GM13977 (cell line): ENCODE results near the gene ETS1.

ENCODE experiments used
- DNase-seq: peaks from one replicate; pipeline ENCODE4 v3.0.0; 2012; ENCODE audit warnings: low spot score
- CTCF ChIP-seq: IDR thresholded peaks from 2 replicates; pipeline ENCODE4 v1.5.1; 2012; ENCODE audit warnings: mild to moderate bottlenecking, control low read depth; ENCODE audit not compliant: insufficient read depth; ENCODE audit errors: extremely low read depth, missing control alignments
- in situ Hi-C: fragments of 300-500 bp; cut with MboI; formaldehyde crosslinking; loops from one replicate; pipeline ENCODE4 v1.12.0; 2022; ENCODE audit warnings: low sequenced_read_pairs, low pct_unique_long_range_greater_than_20kb, mixed read lengths, inconsistent platforms; ENCODE audit not compliant: unreplicated experiment

The ETS1 gene

GRCh38 chr11:128487978-128488377 is 99.4 kb downstream of the ETS1 start:
- no peak for TF ChIP-seq CTCF
- in situ Hi-C loops: loop anchor here (25.0 kb wide), 1 partner anchor 451 kb away; no protein-coding TSS in a partner anchor
- no peak for DNase-seq

DNA sequence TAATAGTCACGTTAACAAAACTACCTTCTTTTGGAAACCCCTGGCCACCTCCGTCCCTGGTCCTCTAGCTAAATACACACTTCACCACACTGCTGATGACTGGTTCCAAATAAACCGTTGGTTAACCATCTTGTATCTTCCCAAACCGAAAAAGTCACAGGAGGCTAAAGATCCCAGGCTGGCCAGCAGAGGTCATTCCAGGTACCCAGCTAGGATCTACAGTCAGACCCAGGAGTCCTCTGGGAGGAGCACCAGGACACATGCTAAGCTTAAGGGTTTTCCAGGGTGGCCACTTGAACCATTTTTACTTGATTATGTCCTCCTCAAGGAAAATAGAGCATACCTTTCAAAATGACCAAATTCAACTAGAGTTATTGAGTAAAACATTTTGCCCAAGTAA is 103.2 kb downstream of the ETS1 start:
- DNase-seq: no peak
- in situ Hi-C loops: loop anchor here (25.0 kb wide), 1 partner anchor 447 kb away; no protein-coding TSS in a partner anchor
- TF ChIP-seq CTCF: no peak

- TF ChIP-seq CTCF: no peak
- in situ Hi-C loops: loop anchor here (25.0 kb wide), 1 partner anchor 446 kb away; no protein-coding TSS in a partner anchor
- DNase-seq: peak; percentile 51
Observed at GRCh38 chr11:128483211-128483788, 104.1 kb downstream of the ETS1 start.

DNA sequence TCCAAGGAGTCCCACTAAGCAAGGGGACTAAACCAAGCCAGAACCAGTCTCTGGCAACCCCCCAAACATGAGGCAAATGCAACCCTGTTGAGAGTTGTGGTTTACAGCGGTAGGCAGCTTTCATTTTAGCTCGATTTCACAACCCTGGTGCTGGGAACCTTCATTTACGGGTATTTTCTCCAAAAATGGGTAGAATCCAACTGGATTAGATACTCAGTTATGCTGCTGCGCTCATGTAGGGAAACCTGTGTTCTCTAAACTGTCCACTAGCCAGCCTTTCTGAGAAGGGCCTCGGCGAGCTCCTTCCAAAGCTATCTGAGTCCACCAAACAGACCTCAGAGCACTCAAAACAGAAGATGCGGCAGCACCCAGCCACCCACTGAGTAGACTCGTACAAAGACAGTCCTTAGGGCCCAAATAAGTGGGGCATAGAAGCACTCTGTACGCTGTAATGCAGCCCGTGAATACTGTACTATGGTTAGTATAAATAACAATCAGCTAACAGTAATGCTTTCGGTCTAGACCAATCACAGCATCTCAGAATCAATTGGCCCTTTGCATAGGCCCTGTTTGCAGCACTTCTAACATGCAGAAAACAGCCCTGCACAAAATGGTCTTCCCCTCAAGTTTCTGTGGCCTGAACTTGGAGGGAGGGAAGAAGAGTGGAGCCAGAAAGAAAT is 104.7 kb downstream of the ETS1 start:
- in situ Hi-C loops: loop anchor here (25.0 kb wide), 1 partner anchor 445 kb away; no protein-coding TSS in a partner anchor
- DNase-seq: peak; percentile 30
- TF ChIP-seq CTCF: no peak

DNA sequence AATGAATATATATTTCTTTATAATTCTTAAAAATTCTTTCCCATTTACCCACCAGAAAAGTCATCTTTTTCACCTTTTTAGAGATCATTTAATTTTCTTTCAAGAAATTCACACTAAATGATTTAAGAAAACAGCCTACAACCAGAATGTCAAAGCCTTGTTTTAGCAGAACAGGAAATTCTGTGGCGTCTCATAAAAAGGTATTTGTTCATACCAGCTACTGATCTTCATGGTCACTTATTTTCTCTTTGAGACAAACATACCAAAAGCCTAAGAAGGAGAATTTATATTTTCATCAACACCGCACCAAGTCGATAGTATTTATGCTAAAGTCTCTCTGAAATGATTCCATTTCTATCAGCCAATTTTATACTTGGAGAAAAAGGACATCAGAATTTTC is 105.3 kb downstream of the ETS1 start:
- no peak for DNase-seq
- in situ Hi-C loops: loop anchor here (25.0 kb wide), 1 partner anchor 445 kb away; no protein-coding TSS in a partner anchor
- no peak for TF ChIP-seq CTCF

DNA sequence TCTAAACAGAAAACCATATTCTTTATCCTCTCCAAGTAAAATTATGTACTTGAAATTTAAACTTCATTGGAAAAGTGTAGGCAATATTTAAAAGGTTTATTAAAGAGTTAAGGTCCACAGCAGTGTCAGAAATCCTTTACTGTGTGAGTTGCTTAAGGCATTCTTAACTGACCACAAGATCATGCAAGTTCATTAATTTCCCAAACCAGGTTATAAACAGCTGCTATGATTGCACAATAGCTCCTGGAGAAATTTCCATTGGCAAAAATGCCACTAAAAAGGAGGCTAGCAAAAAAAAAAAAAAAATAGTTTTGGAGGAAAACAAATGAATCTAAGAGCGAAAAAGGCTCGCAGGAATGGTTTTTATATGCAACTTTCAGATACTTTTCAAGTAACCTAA is 106.2 kb downstream of the ETS1 start:
- in situ Hi-C loops: loop anchor here (25.0 kb wide), 1 partner anchor 444 kb away; no protein-coding TSS in a partner anchor
- no peak for TF ChIP-seq CTCF
- no peak for DNase-seq
